ENCODE data around the gene CHURC1.

Gene CHURC1

DNA sequence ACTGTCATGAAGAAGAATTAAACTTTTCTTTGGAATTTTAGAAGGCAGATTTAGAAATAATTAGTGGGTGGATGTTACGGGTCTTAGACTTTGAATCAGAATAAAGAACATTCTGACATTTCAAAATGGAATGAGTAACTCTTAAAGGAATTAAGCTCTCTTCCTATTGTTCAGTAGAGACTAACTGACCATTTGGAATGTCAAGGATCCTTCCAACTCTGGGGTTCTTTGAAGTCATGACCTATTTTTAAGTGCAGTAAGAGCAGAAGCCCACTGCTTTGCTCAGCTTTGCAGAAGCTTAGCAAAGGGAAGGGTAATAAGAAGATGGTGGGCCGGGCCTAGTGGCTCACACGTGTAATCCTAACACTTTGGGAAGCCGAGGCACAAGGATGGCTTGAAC, 4.0 kb downstream of the CHURC1 start:
- H3K4me3 ChIP-seq (replicated peaks; ENCODE audit: low read depth, low read length), result no peak overlapping the region
- DNase-seq (ENCODE audit: extremely low read depth, low read depth), result no peak
- no peak for TF ChIP-seq CTCF (IDR thresholded peaks at IDR 0.05; ENCODE audit: low read depth, low read length, missing control alignments)

DNA sequence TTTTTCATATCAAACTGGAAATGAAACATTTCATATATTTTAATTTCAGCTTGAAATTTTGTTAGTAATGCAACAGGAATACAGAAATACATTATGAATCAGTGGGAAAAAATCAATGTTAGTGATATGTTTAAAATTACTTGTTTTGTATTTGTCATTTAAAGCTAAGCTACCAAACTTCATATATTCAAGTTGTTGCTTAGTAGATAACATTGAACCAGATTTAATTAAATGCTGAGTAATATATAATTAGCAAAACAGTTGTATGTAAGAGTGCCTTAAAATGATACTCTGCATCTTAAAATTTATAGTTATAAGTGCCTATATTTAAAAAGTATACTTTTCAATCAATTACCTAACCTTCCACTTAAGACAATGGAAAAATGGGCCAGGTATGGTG, 5.0 kb downstream of the CHURC1 start:
- no peak for DNase-seq (ENCODE audit: extremely low read depth, low read depth)
- TF ChIP-seq CTCF (IDR thresholded peaks at IDR 0.05; ENCODE audit: low read depth, low read length, missing control alignments), result no peak
- H3K4me3 ChIP-seq (replicated peaks; ENCODE audit: low read depth, low read length), result no peak overlapping the region

- DNase-seq (ENCODE audit: extremely low read depth, low read depth), result no peak
- no peak overlapping the region for H3K4me3 ChIP-seq (replicated peaks; ENCODE audit: low read depth, low read length)
- no peak for TF ChIP-seq CTCF (IDR thresholded peaks at IDR 0.05; ENCODE audit: low read depth, low read length, missing control alignments)
Measured at GRCh38 chr14:64919618-64920017, 5.4 kb downstream of the CHURC1 start.

DNA sequence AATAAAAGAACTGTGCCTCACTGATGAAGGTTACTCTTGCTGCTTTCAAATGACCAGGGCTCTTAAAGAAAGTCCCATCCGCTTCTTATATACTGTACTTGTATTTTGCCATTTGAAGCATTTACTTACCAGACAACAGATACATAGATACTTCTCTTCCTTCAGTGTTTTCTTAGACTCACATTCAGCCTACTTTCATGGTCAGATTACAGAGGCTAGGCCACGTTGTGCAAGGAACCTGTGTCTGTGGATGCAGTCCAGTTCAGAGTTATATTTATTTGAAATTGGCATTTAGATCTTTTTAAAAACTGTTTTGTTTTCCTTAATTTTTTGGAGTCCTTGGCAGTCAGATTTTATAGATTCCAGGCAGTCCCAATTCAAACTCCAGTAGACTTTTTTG, 6.2 kb downstream of the CHURC1 start:
- no peak for TF ChIP-seq CTCF (IDR thresholded peaks at IDR 0.05; ENCODE audit: low read depth, low read length, missing control alignments)
- no peak overlapping the region for H3K4me3 ChIP-seq (replicated peaks; ENCODE audit: low read depth, low read length)
- DNase-seq (ENCODE audit: extremely low read depth, low read depth), result no peak

DNA sequence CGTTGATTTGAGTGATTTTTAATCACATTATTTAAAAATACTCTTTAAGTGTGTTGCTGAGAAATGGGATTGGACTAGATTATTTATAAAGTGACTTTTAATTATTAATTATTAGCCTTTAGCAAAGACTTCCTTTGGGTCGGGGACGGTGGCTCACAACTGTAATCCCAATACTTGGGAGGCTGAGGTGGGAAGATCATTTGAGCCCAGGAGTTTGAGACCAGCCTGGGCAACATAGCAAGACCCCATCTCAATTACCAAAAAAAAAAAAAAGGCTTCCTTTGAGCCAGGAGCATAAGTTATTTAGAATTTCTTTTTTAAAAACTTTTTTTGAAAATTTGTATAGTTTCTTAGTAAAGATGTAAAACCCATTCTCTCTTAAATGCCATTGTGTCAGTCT, 8.8 kb downstream of the CHURC1 start:
- no peak overlapping the region for H3K4me3 ChIP-seq (replicated peaks; ENCODE audit: low read depth, low read length)
- TF ChIP-seq CTCF (IDR thresholded peaks at IDR 0.05; ENCODE audit: low read depth, low read length, missing control alignments), result no peak
- DNase-seq (ENCODE audit: extremely low read depth, low read depth), result no peak

DNA sequence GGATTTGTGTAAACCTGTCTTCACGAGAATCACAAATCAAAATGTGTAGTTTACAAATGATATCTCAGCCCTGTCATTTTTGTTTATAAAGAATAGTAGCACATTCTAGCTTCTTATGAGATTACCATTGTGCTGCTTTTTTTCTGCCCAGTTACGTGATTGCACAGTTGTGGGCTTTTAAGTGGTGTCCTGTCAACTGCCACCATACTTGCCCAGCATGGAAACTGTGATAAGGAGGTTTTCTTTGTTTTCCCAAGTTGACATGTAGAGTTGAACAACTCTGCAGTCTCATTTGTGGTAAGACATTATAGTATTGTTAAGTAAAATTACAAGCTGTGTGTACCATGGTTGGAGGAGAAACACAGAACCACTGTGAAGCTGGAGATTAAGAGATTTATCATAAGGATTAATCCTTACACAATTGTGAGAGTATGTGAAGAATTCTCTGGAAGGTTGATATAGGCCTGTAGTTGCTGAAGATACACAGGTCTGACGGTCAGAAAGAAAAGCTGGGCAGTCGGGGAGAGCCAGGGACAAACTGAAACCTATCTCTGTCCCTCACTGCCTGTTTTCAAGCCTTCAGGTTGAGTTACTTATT, 12.2 kb downstream of the CHURC1 start:
- no peak for TF ChIP-seq CTCF (IDR thresholded peaks at IDR 0.05; ENCODE audit: low read depth, low read length, missing control alignments)
- DNase-seq (ENCODE audit: extremely low read depth, low read depth), result no peak
- no peak overlapping the region for H3K4me3 ChIP-seq (replicated peaks; ENCODE audit: low read depth, low read length)

DNA sequence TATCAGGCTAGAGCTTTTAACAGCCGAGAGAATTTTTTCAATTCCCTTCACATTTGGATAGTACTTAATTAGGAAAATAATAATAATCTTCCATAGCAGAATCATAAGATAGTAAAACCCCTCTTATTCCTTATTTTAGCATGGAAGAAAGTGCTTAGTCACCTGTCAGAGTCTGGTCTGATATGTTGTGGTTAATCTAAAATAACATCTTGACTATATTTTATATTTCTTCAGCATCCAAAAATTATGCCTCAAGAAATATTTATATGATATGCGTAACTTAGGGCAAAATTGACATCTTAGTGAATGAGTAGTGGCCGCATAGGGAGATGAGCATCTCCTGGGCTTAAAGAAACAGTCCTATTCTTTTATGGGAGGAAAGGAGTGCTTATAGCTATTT, 12.8 kb downstream of the CHURC1 start:
- no peak overlapping the region for H3K4me3 ChIP-seq (replicated peaks; ENCODE audit: low read depth, low read length)
- TF ChIP-seq CTCF (IDR thresholded peaks at IDR 0.05; ENCODE audit: low read depth, low read length, missing control alignments), result no peak
- no peak for DNase-seq (ENCODE audit: extremely low read depth, low read depth)

All from HFF-Myc (cell line).